Ishikawa (cell line): ENCODE results near the gene KMT2D.

Source experiments
- CEBPB ChIP-seq: IDR thresholded peaks from 2 replicates; pipeline ENCODE4 v1.6.1; 2012
- CREB1 ChIP-seq: IDR thresholded peaks from 2 replicates; pipeline ENCODE4 v1.6.1; 2012; ENCODE audit warnings: low read depth
- EGR1 ChIP-seq: IDR thresholded peaks from 2 replicates; pipeline ENCODE4 v1.6.1; 2012
- EP300 ChIP-seq: IDR thresholded peaks from 2 replicates; pipeline ENCODE4 v1.6.1; 2012; ENCODE audit warnings: borderline replicate concordance
- FOXM1 ChIP-seq: IDR thresholded peaks from 2 replicates; pipeline ENCODE4 v1.6.1; 2012; ENCODE audit warnings: low read depth, borderline replicate concordance
- MAX ChIP-seq: IDR thresholded peaks from 2 replicates; pipeline ENCODE4 v1.6.1; 2012
- NFIC ChIP-seq: IDR thresholded peaks from 2 replicates; pipeline ENCODE4 v1.6.1; 2012
- RAD21 ChIP-seq: IDR thresholded peaks from 2 replicates; pipeline ENCODE4 v1.6.1; 2012; ENCODE audit warnings: low read depth
- REST ChIP-seq: IDR thresholded peaks from 2 replicates; pipeline ENCODE4 v1.6.1; 2012; ENCODE audit warnings: low read depth, mild to moderate bottlenecking
- TAF1 ChIP-seq: IDR thresholded peaks from 2 replicates; pipeline ENCODE4 v1.6.1; 2012; ENCODE audit warnings: low read depth, mild to moderate bottlenecking
- TCF12 ChIP-seq: IDR thresholded peaks from 2 replicates; pipeline ENCODE4 v1.6.1; 2012; ENCODE audit warnings: low read depth
- TEAD4 ChIP-seq: IDR thresholded peaks from 2 replicates; pipeline ENCODE4 v1.6.1; 2012
- USF1 ChIP-seq: IDR thresholded peaks from 2 replicates; pipeline ENCODE4 v1.6.1; 2012
- YY1 ChIP-seq: IDR thresholded peaks from 2 replicates; pipeline ENCODE4 v1.6.1; 2012; ENCODE audit warnings: low read depth

DNA sequence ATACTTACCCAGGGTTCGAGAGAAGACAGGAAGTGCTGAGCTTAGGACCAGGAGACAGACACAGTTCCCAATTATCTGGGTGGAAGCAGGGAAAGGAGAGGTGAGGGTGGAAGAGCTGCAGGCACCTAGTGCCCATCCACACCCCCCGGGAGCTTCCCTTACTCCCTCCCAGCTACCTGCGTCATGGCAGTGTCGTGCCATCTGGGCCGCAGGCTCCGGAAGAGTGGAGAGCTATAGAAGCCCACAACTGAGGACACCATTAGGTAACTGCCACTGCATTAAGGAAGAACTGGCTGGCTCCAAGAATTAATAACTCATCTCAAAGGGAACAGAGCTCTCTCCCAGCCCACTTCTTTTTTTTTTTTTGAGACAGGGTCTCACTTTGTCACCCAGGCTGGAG, 39.8 kb upstream of the KMT2D start:
- TF ChIP-seq EP300 (no peak), CEBPB (no peak), EGR1 (no peak), RAD21 (no peak), MAX (no peak), REST (no peak), YY1 (no peak), TAF1 (no peak), CREB1 (no peak), TEAD4 (no peak), USF1 (no peak), NFIC (no peak), FOXM1 (no peak), TCF12 (no peak)
